Measurements from ENCODE around the gene STX2. TPM values are rescaled to one million over a fixed set of nuclear protein-coding genes. Genes with fewer than 3 reads are reported as not detected.
A peak's percentile ranks its signal among the peaks of the same experiment; 100 is the strongest.
"Not testable (repeated sequence)": the region's sequence is repeated elsewhere in the genome, so short reads cannot be mapped to it uniquely, and the experiment has no call there.

The STX2 gene
- polyA plus RNA-seq, 10 donors = 14.4 to 22.5 (median 20.1) TPM

GRCh38 chr12:130804216-130804615, 34.8 kb downstream of the STX2 start:
- DNase-seq = no peak

- DNase-seq = no peak
Observed at GRCh38 chr12:130803702-130804101, 35.3 kb downstream of the STX2 start.

- no peak for DNase-seq
Observed at GRCh38 chr12:130800312-130800711, 38.7 kb downstream of the STX2 start.

GRCh38 chr12:130799051-130799450, 40.0 kb downstream of the STX2 start:
- DNase-seq = no peak

GRCh38 chr12:130796985-130797686, 41.9 kb downstream of the STX2 start:
- DNase-seq = no peak

GRCh38 chr12:130795906-130796305, 43.1 kb downstream of the STX2 start:
- DNase-seq = no peak

GRCh38 chr12:130793554-130793849, 45.5 kb downstream of the STX2 start:
- no peak for DNase-seq

GRCh38 chr12:130792821-130793553, 46.1 kb downstream of the STX2 start:
- DNase-seq = no peak

GRCh38 chr12:130791629-130792028, 47.4 kb downstream of the STX2 start:
- DNase-seq = peak in 1 of 3 donors; percentile 19

GRCh38 chr12:130788515-130788914, 50.5 kb downstream of the STX2 start:
- no peak for DNase-seq

- no peak for DNase-seq
Observed at GRCh38 chr12:130787445-130788410, 51.3 kb downstream of the STX2 start.

GRCh38 chr12:130787041-130787440, 52.0 kb downstream of the STX2 start:
- no peak for DNase-seq

- DNase-seq = no peak
Observed at GRCh38 chr12:130783110-130783715, 55.8 kb downstream of the STX2 start.

GRCh38 chr12:130782245-130782644, 56.8 kb downstream of the STX2 start:
- not testable (repeated sequence) for DNase-seq

GRCh38 chr12:130780880-130781575, 58.0 kb downstream of the STX2 start:
- DNase-seq = no peak

- DNase-seq = no peak
Observed at GRCh38 chr12:130780325-130780724, 58.7 kb downstream of the STX2 start.

- DNase-seq = no peak
Observed at GRCh38 chr12:130778776-130779175, 60.3 kb downstream of the STX2 start.

GRCh38 chr12:130776857-130777339, 62.2 kb downstream of the STX2 start:
- DNase-seq = no peak

- DNase-seq = peak; percentile 43 to 75 (median 46)
Observed at GRCh38 chr12:130775953-130776856, 62.8 kb downstream of the STX2 start.

GRCh38 chr12:130770413-130771028, 68.5 kb downstream of the STX2 start:
- DNase-seq = no peak
